Gastrocnemius medialis (tissue), 4 donors: ENCODE data around the gene DIP2C.

Experiments used
- POLR2A ChIP-seq, 2 donors: fragments of 450-650 bp; IDR thresholded peaks; one replicate each; pipeline ENCODE4 v1.6.1; 2017; ENCODE audit warnings: antibody characterized with exemption in 2 of 2, mild to moderate bottlenecking in 2 of 2, moderate library complexity in 2 of 2
- TF ChIP-seq, protein P1 (sequence below), 5 experiments: fragments of 450-650 bp in 3 of 5; fragments of 200-600 bp in 2 of 5; sonication (generic) in 2 of 5; IDR thresholded peaks in 4 of 5; conservative IDR thresholded peaks in 1 of 5; 1 replicate in 4 of 5; 2 replicates in 1 of 5; pipeline ENCODE4 v1.5.1; 2016 to 2019; ENCODE audit warnings: antibody characterized with exemption in 5 of 5, mild to moderate bottlenecking in 3 of 5, moderate library complexity in 3 of 5

DNA sequence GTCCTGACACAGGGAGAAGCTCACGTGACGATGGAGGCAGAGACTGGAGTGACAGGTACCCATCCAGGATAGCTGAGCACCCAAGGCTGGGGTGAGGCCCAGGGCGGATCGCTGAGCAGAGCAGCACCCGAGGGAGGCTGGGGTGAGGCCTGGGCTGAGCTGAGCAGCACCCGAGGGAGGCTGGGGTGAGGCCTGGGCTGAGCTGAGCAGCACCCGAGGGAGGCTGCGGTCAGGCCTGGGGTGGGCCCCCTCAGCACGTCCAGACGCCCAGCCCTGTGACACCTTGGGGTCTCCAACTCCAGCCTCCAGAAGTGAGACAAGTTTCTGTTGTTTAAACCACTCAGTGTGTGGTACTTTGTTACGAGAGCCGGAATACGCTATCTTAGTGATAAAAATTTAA, 318.0 kb downstream of the DIP2C start:
- TF ChIP-seq, protein P1, sequence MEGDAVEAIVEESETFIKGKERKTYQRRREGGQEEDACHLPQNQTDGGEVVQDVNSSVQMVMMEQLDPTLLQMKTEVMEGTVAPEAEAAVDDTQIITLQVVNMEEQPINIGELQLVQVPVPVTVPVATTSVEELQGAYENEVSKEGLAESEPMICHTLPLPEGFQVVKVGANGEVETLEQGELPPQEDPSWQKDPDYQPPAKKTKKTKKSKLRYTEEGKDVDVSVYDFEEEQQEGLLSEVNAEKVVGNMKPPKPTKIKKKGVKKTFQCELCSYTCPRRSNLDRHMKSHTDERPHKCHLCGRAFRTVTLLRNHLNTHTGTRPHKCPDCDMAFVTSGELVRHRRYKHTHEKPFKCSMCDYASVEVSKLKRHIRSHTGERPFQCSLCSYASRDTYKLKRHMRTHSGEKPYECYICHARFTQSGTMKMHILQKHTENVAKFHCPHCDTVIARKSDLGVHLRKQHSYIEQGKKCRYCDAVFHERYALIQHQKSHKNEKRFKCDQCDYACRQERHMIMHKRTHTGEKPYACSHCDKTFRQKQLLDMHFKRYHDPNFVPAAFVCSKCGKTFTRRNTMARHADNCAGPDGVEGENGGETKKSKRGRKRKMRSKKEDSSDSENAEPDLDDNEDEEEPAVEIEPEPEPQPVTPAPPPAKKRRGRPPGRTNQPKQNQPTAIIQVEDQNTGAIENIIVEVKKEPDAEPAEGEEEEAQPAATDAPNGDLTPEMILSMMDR (IDR thresholded peaks at IDR 0.05 in 4 of 5, conservative IDR thresholded peaks at IDR 0.05 in 1 of 5): no peak
- no peak for TF ChIP-seq POLR2A (IDR thresholded peaks at IDR 0.05)
